HEK293 (cell line): Measurements from ENCODE around the gene ABCC11.

ENCODE experiments used
- CTCF ChIP-seq: fragments of 450-650 bp; formaldehyde crosslinking; IDR thresholded peaks from 2 replicates; pipeline ENCODE4 v1.5.1; 2016; ENCODE audit warnings: missing biosample characterization, missing genetic modification characterization
- PRDM4 ChIP-seq: fragments of 450-650 bp; formaldehyde crosslinking; IDR thresholded peaks from 2 replicates; pipeline ENCODE4 v1.5.1; 2017; ENCODE audit warnings: missing biosample characterization, missing genetic modification characterization
- ZFP37 ChIP-seq: fragments of 450-650 bp; formaldehyde crosslinking; IDR thresholded peaks from 2 replicates; pipeline ENCODE4 v1.5.1; 2016; ENCODE audit warnings: missing biosample characterization, missing genetic modification characterization

- TF ChIP-seq ZFP37 (tag by site-specific recombination) (no peak), CTCF (tag by site-specific recombination) (no peak), PRDM4 (tag by site-specific recombination) (no peak)
Measured at GRCh38 chr16:48217708-48218107, 29.6 kb downstream of the ABCC11 start.
